ENCODE measurements around the gene CABLES1.

The CABLES1 gene

DNA sequence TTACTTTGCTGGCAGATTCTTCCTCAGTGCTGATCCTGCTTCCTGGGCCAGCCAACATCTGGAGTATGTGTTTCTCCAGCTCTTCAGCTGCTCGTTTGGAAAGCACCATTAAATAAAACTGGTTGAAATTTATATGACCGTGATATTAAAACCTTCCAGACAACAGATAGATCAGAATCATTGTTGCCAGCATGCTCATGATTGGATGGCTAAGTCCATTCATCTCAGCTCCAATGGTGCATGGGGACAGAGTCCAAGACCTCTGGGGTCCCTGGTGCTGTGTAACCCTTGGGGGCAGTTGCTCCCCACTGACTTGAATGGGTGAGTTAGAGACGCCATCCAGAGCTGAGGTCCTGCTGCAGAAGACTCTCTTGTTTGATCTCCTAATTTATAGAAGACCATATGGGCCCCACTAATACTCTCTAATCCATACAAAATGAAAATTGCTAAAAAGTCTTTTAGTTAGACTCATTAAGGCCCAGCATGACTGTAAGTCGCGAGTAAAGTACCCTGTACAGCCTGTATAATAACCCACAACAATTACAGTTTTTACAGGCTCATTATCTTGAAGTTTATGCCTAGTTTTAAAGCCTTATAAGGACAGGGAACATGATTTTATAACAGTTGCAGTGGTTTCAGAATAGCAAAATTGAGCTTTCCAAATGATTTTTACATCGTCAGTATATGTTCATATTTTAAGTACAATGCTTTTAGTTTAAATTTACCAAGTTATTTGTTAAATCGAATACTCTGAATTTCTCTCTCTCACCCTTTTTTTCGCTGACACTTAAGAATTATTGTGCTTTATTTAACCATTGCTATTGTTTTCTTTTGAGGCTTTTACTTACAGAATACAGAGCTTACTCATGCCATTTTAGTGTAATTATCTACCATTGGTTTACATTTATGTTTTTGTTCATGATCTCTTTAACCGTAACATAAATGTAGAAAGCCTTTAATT lies 60.0 kb downstream of the CABLES1 start:
- DNase-seq (ENCODE audit: low read depth): no peak

DNA sequence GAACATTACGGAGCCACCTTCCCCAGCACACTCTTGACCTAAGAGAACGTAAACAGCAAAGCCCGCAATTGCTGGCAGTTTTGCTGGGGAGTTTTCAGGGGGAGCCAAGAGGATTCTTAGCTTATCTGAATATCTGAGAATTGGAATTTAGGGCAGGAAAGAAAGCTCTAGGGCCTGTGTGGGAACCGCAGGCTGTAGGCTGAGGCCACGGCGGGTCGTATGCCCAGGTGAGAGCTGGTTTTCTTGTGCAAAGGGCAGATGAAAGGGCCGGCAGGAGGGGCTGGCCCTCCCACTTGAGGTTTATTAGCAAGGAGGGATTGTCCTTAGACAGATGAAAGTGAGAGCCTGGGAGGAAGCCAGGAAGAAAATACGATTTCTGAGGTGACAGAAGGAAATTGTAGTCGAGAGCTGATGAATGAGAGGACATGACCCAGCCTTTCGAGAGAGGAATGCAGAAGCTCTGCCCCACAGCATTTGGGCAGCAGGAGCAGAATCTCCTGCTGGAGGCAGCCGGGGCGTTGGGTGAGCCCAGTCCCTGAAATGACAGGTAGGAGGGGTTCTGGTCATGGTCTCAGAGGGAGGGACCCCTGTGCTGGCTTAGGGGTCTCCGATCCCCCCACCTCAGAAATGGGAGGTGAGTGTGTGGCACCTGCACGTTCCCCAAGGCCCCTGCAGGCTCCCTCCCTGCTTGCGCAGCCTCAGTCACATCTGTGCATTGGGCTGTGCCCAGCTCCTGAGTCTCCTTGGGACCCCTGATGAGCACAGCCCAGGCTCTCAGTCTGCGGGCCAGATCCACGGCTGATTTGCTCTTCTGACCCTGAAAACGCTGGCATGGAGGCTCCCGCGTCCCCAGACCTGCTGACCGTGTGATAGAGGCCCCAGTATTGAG lies 61.1 kb downstream of the CABLES1 start:
- no peak for DNase-seq (ENCODE audit: low read depth)

DNA sequence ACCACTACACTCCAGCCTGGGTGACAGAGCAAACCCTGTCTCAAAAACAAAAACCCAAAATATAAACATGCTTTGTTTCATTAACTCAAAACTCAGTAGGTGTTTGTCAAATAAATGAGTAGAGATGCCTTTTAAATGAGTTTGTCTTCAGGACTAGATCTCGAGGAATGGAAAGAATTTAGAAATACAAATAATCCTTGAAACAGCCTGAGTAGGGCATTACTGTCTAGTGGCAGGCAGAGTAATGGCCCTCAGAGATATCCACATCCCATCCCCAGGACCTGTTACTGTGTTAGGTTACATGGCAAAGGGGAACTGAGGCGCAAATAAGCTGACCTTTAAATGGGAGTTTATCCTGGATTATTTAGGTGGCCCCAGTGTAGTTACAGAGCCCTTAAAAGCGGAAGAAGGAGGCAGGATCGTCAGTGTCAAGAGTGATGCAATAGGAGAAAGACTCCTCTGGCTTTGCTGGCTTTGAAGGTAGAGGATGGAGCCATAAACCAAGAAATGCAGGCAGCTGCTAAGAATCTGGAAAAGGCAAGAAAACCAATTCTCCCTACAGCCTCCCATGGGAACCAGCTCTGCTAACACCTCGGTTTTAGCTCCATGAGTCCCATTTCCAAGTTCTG lies 63.0 kb downstream of the CABLES1 start:
- DNase-seq (ENCODE audit: low read depth): no peak

DNA sequence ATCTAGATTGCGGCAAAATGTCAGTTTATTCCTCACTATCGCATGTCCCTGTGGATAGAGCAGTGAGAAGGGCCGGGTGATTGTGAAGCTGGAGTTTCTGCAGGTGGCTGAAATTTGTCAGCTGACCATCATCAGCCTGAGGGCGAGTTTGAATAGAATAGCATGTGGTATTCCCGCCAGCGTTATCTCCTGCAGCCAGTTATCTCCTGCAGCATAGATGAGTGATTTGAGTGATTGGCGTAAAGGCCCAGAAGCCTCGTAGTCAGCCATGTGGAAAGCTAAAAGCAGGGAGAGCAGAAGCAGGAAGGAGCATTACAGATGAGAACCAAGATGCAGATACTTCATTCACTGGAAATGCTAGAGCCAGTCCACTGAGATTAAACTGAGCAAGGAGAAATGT lies 65.5 kb downstream of the CABLES1 start:
- no peak for DNase-seq (ENCODE audit: low read depth)

DNA sequence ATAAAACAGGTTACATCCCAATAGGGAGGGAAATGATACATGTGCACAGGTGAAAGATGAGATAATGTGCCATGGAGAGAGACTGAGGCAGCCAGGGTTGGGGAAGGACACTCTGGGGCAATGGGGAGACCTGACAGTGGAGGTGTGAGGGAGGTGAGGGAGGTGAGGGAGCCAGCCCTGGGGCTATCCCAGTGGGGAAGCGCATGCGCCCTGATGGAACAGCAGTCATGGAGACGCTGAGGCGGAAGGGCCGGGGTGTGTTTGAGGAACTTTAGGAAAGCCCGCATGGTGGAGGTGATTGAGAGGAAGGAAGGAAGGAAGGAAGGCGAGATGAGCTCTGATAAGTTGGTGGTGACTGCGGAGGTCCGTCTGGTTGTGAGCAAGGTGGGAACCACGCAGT lies 66.5 kb downstream of the CABLES1 start:
- no peak for DNase-seq (ENCODE audit: low read depth)

DNA sequence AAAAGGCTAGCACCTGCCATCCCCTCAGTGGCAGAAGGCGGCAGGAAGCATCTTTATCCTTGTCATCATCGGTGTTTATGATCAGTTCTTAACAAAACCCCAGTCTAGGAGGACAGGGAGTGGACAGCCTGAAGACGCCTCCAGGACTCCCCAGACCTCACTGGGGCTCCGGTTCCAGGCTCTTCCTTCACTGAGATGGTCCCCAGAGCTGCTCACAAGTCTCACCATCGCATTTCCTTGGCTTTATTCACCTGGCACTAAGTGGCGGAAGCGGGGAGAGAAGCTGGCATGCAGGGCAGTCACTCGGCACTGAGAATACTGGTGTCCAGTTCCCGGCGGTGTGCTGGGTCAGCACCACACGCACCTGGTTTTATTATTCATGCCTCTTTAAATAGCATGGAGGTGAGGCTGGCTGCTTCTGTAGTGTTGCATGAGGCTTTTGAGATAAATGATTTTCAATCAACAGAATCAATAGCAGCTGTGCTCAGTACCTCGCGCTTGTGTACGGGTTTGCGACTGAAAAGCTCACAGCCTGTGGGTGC lies 68.7 kb downstream of the CABLES1 start:
- DNase-seq (ENCODE audit: low read depth): no peak

DNA sequence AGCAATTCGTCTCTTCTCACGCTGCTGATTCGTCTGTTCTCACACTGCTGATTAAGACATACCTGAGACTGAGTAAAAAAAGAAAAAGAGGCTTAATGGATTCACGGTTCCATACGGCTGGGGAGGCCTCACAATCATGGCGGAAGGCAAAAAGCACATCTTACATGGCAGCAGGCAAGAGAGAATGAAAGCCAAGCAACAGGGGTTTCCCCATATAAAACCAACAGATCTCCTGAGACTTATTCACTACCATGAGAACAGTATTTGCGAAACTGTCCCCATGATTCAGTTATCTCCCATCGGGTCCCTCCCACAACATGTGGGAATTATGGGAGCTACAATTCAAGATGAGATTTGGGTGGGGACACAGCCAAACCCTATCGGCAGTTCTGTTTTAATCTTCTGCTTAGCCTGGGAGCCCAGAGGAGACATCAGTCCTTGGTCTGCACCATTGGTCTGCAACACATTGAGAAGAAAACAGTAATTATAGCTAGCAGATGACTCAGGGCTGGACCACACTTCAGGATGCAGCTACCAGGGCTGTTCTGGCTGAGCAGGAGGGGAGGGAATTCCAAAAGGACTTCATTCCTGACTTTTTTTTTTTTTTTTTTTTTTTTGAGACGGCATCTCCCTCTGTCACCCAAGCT lies 69.4 kb downstream of the CABLES1 start:
- DNase-seq (ENCODE audit: low read depth): no peak

DNA sequence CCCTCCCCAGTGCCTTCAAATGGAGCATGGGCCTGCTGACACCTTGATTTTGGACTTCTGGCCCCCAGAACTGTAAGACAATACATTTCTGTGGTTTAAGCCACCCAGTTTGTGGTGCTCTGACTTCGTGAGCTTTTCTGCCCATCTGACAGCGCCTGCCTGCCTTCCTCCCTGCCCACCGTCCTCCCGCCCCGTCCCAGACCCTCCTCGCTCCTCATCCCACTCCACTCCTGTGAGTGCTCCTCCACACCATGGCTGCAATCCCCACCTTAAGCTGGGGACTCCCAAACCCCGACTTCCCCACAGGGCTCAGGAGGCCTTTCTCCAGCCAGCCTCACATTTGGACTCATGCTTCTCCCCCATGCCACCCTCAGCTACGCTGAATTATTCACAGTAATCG lies 70.7 kb downstream of the CABLES1 start:
- DNase-seq (ENCODE audit: low read depth): no peak

DNA sequence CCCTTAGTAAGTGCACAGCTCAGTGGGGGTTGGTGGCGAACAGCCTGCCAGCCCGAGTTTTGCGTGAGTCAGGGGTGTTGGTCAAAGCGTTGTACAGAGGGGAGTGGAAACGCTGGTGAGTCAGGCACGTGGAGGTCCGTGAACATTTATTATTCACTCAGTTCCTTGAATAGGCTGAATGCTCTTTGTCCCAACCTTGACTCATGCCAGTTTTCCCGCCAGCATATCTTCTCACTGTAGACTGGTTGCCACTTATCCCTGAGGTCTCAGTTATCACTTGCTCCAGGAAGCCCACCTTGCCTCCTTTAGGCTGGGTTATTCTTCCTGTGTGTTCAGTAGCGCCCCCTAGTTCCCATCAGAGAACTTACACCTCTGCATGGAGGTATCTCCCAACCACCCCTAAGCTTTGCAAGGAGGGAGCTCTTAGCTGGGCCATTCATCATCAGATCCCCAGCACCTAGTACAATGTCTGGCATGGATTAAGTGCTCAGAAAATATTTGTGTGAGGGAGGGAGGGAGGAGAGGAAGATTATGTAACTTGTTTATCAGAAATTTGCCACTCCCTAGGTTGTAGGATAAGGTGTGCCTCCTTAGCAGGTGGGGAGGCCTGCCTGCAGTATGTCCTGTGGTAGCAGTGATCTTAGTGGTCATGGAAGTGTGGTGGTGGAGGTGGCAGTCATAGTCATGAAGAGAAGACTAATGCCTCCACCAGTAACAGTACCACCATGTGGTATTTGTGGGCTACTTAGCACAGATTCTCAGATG lies 72.1 kb downstream of the CABLES1 start:
- no peak for DNase-seq (ENCODE audit: low read depth)

DNA sequence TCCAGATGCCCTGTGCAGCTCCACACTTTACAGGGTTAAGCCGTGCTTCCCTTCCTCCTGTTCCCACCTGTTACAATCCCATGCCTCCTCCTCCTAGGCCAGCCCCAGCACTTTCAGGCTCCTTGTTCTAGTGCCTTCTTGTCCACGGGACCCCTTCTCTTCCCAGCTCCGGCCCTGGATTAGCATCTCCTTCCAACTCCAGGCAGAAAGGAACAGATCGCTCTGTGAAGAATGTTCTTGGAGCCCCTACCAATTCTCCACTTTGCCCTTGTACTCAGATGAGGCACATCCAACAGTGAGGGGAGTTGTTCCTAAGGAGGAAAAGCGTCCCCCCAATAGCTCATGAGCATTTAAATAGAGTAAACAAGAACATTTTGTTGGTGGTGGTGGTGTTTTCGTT lies 72.7 kb downstream of the CABLES1 start:
- DNase-seq (ENCODE audit: low read depth): no peak

DNA sequence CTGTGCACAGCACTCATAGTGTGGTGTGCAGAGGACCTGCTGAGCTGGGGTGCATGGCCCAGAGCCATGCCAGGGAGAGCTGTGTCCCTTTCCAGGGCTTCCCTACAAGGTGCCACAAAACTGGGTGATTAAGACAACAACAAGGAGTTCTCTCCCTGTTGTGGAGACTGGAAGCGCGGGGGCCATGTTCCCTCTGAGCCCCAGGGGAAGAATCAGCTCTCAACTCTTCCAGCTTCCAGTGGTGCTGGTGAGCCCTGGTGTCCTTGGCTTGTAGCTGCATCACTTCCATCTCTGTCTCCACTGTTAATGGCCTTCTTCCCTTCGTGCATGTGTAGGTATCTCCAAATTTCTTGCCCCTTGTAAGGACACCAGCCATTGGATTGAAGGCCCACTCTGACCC lies 73.3 kb downstream of the CABLES1 start:
- DNase-seq (ENCODE audit: low read depth): no peak

DNA sequence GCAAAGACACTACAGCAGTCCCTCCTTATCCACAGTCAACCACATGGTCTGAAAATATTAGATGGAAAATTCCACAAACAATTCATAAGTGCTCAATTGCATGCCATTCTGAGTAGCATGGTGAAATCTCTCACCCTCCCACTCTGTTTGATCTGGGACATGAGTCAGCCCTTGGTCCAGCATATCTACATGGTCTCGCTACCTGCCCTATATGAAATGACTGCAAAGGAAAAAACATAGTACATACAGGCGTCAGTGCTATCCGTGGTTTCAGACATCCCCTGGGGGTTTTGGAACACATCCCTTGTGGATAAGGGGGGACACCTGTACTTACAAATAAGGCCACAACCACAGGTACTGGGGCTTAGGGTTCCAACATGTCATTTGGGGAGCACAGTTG lies 73.7 kb downstream of the CABLES1 start:
- no peak for DNase-seq (ENCODE audit: low read depth)

DNA sequence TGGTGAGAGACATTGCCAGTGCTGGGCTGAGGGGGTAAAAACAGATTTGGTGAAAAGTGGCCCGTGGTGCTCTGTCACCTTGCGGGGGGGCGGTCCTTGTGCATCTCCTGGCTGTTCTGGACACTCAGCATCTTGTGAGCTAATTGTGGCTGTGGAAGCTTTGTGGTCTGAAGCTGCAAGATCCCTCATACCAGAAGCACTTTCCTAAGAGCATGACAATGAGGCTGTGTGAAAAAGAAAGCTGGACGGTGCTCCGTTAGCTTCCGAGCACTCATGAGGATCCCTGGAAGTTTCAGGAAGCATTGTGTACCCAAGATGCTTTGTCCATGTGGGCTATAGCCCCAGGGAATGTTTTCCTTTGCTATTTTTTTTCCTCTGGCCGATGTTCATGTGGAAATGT lies 74.5 kb downstream of the CABLES1 start:
- DNase-seq (ENCODE audit: low read depth): no peak

DNA sequence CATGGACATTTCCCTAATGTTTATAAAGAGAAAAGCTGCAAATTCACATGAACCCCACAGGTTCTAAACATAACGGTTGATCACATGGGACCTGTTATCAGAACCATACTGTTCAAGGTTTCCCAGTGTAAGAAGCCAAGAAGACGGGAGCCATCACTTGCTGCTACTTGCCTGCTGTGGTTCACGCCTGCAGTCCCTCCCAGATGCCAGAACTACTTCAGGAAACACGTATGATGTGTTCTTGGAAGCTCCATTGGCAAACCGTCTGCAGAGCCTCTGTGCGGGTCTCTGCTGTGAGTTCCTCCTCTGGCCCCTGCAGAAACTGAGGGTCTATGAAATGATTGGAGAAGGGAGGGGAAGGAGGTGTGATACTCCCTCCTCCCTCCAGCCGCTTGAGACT lies 75.2 kb downstream of the CABLES1 start:
- no peak for DNase-seq (ENCODE audit: low read depth)

DNA sequence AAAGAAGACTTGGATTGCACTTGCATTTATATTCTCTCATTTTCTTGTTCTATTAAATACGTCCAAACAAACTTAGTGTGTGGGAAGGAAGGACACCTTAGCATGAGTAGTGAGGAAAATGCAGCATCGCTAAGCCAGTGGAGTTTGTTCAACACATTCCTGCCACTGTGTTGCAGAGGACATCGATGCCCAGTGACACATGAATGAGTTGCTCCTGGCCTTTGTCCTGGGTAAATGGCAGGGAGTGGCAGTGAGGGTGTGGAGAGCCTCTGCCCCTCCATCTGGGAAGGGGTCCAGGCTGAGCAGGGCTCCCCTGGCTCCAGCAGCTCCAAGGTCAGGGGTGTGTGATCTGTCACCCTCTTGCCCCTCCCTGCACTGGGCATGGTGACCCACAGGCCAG lies 75.9 kb downstream of the CABLES1 start:
- DNase-seq (ENCODE audit: low read depth): no peak

DNA sequence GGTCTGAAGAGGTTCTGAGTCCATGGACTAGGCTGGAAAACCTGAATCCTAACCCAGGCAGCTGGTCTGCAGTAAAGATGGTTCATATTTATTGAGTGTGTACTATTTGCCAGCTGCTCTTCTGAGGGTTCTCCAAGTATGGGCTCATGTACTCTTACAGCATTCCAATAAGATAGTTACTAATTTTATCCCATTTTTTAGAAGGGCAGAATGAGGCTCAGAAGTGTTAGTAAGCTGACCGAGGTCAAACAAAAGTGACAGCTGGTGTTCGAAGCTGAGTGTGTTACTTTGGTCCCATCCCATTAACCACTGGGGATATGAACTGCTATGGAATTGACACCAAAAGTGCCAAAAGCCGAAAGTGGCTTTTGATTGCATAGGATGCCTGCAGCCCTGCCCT lies 76.9 kb downstream of the CABLES1 start:
- DNase-seq (ENCODE audit: low read depth): no peak

DNA sequence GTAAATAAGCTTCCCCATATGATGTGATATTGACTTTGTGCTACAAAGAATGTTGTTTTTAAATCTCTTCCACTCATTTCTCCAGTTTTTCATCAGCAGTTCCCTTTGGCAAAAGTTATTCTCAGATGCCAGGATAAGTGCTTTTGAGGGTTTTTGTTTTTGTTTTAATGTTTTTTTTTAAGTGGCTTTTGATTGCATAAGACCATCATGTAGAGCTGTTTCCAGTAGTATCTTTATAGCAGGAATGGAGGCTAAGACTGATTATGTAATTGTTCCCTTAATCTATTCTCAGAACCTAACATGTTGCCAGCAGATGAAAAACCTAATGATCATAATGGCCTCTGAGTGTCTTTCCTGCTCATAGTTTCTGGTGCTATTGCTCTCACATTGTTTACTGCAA lies 77.9 kb downstream of the CABLES1 start:
- DNase-seq (ENCODE audit: low read depth): no peak

DNA sequence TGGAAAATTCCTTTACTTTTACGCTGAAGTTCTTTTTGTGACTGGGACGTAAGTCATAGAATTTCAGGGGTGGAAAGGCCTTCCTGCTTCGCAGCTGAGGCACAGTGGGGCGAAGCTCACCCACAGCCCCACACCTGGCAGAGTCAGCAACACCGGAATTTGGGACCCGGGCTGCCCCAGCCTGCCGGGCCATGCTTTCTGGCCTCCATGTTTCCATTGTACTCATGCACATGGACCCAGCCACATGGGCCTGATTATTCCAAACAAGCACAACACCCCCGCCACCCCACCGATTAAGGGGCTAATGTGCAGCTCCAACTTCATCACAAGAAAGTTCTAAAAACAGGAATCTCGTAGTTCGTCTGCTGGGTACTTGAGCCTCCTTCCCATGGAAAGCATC lies 82.5 kb downstream of the CABLES1 start:
- no peak for DNase-seq (ENCODE audit: low read depth)

DNA sequence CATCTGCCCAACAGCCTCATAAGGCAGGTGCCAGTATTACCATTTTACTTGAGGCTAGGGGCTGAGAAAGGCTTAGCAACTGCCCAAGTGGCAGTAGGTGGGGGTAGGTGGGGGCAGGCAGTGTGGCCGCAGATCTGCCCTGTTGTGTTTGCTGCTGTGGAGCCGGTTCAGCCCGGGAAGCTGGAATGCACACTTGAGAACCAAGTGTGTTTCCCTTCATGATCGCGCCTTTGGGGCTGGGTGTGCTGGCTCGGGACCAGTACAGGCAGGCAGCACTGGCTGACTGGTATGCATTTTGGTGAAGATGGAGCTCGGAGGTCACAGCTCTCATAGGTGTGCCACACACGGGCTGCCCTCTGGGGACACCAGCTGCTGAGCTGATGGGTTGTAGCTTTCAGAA lies 85.1 kb downstream of the CABLES1 start:
- DNase-seq (ENCODE audit: low read depth): no peak

DNA sequence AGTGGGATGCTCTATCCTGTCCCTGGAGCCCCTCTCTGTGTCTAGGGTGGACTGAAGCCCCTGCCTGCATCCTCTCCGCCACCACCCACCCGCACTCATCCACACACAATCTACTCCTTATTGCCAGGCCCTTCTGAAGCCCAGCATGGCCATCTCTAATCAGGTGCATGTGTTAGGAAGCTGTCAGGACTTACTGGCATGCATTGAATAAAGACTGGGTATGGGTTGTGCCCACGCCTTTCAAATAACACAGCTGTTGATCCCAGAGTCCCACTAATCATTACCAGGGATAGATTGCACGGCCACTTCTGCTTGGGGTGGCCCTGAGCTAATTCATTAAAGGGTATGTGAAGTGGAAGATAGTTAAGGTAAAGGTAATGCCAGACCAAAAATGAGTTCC lies 88.4 kb downstream of the CABLES1 start:
- DNase-seq (ENCODE audit: low read depth): no peak

DNA sequence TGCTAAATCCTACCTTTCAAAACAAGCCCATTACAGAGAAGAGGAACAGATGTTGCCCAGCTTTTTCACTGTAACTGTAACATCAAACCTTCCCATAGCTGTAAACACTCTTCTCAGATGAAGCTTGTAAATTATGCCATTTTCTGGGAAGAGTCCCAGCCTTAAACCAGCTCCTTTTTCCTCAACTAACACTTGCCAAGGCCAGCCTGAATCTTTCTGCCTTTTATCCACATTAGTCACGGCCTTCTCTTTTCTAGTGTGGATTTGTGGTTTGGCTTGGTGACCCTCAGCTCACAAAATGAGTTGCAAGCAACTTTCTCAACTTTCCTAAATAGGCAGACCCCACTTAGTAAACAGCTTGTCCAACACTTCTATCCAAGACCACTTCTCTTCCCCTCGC lies 90.2 kb downstream of the CABLES1 start:
- no peak for DNase-seq (ENCODE audit: low read depth)

All from stimulated activated CD4-positive, alpha-beta T cell treated with anti-CD3 and anti-CD28 coated beads, Interleukin-2, amount 100 ng/mL, for 4 hours (primary cell).